AG09309 (cell line): Measurements from ENCODE around the gene ZNF804A.

Experiments used
- DNase-seq: peaks from one replicate; pipeline ENCODE4 v3.0.0-alpha.2; 2010; ENCODE audit warnings: low read depth
- H3K4me3 ChIP-seq: 2 replicates; pipeline ENCODE4 v1.5.1; 2011; ENCODE audit warnings: mild to moderate bottlenecking, low read depth, low read length, moderate library complexity; ENCODE audit not compliant: control insufficient read depth
- TF ChIP-seq, protein P1 (sequence below): IDR thresholded peaks from 2 replicates; pipeline ENCODE4 v1.5.1; 2011; ENCODE audit warnings: mild to moderate bottlenecking, low read depth, low read length, inconsistent platforms; ENCODE audit not compliant: insufficient read depth, control insufficient read depth; ENCODE audit errors: missing control alignments

ZNF804A gene

DNA sequence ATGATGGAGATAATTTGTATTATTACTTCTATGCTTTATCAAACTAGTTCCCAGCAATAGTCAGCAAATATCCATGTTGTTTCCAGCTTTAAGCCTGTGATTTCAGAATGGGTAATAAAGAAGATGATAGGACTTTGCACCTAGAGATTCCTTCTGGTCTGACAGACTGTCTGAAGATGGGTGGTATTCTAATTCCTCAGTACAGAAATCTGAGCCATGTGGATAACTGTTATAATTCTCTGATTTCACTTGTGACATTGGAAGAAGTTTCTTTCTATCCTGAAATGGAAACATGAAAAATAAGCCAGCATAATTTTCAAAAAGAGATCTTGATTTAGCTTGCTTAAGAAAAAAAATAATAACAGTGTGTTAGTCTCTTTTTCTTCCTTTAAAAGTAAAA, 130.1 kb downstream of the ZNF804A start:
- DNase-seq, result no peak
- H3K4me3 ChIP-seq, result no peak overlapping the region
- TF ChIP-seq, protein P1, sequence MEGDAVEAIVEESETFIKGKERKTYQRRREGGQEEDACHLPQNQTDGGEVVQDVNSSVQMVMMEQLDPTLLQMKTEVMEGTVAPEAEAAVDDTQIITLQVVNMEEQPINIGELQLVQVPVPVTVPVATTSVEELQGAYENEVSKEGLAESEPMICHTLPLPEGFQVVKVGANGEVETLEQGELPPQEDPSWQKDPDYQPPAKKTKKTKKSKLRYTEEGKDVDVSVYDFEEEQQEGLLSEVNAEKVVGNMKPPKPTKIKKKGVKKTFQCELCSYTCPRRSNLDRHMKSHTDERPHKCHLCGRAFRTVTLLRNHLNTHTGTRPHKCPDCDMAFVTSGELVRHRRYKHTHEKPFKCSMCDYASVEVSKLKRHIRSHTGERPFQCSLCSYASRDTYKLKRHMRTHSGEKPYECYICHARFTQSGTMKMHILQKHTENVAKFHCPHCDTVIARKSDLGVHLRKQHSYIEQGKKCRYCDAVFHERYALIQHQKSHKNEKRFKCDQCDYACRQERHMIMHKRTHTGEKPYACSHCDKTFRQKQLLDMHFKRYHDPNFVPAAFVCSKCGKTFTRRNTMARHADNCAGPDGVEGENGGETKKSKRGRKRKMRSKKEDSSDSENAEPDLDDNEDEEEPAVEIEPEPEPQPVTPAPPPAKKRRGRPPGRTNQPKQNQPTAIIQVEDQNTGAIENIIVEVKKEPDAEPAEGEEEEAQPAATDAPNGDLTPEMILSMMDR, result no peak

DNA sequence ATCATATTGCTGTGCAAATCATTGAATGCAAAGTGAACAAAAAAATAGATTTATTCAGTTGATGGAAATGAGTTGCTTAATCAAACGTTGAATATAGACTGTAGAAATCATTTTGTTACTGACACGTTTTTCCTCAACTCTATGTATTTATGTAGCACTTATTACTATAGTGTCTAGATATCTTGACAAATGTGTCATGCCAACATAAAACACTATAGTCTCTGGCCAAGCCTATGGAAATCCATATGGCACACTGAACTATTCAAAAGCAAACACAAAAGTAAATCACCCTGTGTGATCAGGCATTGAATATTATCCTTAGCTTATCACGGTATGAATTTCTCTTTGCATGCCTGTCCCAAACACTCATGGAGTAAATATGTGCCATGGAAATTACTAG, 131.3 kb downstream of the ZNF804A start:
- no peak overlapping the region for H3K4me3 ChIP-seq
- DNase-seq, result no peak
- TF ChIP-seq, protein P1, result no peak

DNA sequence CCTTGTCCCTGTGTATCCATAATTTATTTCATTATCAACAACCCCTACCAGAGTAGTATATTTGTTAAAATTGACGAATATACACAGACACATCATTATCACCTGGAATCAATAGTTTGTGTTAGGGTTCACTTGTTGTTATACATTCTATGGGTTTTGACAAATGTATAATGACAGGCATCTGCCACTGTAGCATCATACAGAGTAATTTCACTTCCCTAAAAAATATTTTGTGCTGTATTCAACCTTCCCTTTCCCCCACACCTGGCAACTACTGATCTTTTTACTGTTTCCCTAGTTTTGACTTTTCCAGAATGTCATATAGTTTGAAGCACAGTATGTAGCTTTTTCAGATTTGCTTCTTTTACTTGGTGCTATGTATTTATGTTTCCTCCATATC, 132.0 kb downstream of the ZNF804A start:
- TF ChIP-seq, protein P1, result no peak
- no peak overlapping the region for H3K4me3 ChIP-seq
- DNase-seq, result no peak

DNA sequence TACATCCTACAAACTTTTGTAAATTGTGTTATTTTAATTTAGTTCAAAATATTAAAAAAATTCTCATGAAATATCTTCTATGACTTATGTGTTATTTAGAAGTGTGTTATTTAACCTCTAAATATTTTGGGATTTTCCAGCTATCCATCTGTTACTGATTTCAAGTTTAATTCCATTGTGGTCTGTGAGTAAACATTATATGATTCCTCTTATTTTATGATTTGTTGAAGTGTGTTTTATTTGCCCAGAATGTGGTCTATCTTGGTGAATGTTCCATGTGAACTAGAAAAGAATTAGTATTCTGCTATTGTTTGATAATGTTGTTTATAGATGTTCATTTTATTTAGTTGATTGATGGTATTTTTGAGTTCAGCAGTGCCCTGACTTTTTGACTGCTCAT, 136.0 kb downstream of the ZNF804A start:
- TF ChIP-seq, protein P1, result no peak
- no peak for DNase-seq
- H3K4me3 ChIP-seq, result no peak overlapping the region

DNA sequence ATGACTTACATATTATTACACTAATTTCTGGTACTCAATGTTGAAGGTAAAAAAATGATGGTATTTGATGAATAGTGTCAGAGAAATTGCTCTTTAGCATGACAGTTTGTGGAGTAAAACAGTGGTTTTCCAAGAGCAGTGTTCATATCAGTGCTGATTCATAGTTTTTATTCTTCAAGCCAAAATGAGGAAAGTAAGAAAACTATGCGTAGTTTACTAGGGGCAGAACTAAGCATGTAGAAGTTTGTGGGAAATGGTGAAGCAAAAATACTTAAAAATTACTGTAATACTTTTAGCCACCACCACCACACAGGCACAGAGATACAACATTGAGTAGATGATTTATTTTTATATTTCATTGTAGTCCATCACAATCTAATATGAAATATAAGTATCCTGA, 137.3 kb downstream of the ZNF804A start:
- DNase-seq, result no peak
- TF ChIP-seq, protein P1, result no peak

DNA sequence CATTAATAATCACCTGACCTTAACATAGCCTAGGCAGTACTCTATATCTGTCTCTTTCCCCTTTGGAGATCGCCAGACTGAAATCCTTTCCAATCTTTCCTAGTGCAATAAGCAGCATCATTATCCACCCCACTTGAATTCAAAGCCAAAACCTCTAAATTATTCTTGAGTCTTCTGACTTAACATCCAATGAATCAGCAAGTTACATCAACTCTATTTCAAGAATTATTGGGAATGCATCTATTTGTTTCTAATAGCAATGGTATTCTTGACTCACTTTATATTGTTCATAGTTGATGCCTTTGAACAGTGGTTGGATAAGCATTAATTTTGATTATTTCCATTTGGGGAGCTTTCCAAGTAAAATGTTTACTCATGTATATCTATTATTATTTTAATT, 144.8 kb downstream of the ZNF804A start:
- no peak overlapping the region for H3K4me3 ChIP-seq
- DNase-seq, result no peak
- TF ChIP-seq, protein P1, result no peak

More for the DNA sequence above, 137.3 kb downstream of the ZNF804A start:
- no peak overlapping the region for H3K4me3 ChIP-seq

DNA sequence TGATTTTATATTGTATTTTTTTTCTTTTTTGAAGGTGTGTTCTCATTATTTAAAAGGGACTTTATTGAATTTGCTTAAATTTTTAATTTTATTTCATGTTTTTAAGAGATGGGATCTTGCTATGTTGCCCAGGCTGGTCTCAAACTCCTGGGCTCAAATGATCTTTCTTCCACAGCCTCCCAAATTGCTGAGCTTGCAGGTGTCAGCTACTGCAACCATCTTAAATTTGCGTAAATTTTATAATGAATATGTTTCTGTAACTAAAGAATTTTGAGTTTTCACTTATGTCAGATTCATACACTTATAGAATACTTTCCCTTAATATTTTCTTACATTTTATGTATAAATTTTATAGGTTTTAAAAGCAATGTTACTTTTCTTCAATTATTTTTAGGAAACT, 157.8 kb downstream of the ZNF804A start:
- no peak overlapping the region for H3K4me3 ChIP-seq
- DNase-seq, result no peak
- TF ChIP-seq, protein P1, result no peak
